ENCODE data around the gene UBE2K.
"Not testable (repeated sequence)": the region's sequence is repeated elsewhere in the genome, so short reads cannot be mapped to it uniquely, and the experiment has no call there.

Gene UBE2K

DNA sequence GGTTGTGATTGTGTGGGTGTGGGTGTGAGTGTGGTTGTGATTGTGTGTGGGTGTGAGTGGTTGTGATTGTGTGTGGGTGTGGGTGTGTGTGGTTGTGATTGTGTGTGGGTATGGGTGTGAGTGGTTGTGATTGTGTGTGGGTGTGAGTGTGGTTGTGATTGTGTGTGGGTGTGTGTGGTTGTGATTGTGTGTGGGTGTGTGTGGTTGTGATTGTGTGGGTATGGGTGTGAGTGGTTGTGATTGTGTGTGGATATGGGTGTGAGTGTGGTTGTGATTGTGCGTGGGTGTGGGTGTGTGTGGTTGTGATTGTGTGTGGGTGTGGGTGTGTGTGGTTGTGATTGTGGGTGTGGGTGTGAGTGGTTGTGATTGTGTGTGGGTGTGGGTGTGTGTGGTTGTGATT, 115.1 kb downstream of the UBE2K start:
- not testable (repeated sequence) for DNase-seq

DNA sequence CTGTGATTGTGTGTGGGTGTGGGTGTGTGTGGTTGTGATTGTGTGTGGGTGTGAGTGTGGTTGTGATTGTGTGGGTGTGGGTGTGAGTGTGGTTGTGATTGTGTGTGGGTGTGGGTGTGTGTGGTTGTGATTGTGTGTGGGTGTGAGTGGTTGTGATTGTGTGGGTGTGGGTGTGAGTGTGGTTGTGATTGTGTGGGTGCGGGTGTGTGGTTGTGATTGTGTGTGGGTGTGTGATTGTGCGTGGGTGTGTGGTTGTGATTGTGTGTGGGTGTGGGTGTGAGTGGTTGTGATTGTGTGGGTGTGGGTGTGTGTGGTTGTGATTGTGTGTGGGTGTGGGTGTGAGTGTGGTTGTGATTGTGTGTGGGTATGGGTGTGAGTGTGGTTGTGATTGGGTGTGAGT, 115.8 kb downstream of the UBE2K start:
- not testable (repeated sequence) for DNase-seq

DNA sequence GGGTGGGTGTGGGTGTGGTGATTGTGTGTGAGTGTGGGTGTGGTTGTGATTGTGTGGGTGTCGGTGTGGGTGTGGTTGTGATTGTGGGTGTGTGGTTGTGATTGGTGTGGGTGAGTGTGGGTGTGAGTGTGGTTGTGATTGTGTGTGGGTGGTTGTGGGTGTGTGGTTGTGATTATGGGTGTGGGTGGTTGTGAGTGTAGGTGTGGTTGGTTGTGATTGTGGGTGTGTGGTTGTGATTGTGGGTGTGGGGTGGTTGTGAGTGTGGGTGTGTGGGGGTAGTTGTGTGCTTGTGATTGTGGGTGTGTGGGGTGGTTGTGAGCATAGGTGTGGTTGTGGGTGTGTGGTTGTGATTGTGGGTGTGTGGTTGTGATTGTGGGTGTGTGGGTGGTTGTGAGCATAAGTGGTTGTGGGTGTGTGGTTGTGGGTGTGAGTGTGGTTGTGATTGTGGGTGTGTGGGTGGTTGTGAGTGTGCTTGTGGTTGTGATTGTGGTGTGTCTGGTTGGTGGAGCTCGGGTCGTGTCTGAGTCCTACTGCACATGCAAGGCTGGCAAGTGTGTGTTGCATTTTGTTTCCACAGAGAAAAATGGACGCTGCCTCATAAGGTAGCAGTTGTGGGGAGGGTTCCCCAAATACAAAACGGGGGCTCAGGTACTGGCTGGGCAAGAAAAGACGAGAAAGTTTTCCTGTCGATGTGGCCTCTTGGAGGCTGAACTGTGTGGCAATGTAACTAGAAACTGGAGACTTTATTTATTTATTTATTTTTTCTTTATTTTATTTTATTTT, 116.7 kb downstream of the UBE2K start:
- DNase-seq, result no peak

DNA sequence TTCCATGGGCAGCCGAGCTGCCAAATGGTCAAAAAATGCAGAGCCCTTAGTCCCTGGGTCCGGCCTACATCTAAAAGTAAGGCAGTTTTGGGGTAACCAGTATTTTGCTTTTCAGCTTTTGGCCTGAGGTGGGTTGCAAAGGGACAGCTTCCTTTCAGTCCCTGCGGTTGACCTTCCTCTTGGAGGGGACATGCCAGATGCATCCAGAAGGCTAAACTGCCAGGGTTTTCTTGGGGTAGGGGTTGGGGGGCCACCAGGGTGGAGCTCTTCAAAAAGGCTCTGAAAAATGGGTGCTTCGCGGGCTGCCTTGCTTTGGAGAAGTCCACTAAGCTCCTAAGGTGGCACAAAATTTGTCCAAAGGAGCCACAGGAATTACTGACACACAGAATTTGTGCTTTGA, 120.7 kb downstream of the UBE2K start:
- no peak for DNase-seq

DNA sequence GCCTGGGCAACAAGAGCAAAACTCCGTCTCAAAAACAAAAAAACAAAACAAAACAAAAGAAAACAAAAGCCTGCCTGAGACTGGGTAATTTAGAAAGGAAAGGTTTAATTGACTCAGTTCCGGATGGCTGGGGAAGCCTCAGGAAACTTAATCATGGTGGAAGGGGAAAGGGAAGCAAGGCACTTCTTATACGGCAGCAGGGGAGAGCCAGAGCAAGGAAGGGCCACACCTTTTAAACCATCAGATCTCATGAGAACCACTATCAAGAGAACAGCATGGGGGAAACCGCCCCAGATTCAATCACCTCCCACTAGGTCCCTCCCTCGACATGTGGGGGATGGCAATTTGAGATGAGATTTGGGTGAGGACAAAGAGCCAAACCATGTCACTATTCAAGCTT, 122.2 kb downstream of the UBE2K start:
- DNase-seq, result no peak

DNA sequence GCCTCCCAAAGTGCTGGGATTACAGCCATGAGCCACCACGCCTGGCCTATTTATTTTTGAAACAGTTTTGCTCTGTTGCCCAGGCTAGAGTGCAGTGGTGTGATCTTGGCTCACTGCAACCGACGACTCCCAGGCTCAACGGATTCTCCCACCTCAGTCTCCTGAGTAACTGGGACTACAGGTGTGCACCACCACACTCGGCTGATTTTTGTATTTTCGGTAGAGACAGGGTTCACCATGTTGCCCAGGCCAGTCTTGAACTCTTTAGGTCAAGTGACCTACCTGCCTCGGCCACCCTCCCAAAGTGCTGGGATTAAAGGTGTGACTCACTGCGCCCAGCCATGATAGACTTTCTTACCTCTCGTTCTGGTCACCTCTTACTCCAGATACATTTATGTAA, 124.0 kb downstream of the UBE2K start:
- DNase-seq, result no peak

DNA sequence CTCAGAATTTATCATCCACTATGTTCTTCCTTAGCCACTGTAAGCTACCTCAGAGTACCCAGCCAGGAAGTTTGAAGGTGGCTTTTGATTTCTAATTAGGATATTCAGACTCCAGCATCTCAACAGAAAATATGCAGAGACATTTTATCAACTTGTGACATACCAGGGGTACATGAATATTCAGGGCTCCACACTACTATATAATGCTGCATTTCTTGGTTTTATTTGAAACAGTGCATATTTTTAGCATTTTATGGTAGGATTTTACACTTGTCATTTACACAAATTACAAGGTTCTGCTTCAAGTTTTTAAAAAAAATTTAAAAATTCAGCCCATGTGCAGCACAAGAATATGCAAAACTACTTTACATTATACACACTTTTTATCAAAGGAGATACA, 124.7 kb downstream of the UBE2K start:
- no peak for DNase-seq

DNA sequence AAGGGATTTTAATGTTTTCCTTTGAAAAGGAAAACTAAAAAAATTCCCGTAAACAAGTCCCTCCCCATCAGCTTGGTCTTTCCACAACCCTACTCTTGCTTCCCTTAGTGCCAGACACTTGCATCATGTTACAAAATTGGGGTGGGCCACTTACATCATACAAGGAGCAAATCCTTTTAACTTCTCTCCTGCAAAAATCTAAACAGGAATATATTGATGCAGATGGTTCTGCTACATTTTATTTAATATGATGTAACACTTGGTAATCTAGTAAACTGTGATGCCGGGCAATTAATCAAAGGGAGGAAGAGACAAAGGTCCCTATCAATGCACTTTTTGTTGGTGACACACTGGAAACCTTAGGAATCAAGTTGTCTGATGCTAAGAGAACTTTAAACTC, 125.3 kb downstream of the UBE2K start:
- DNase-seq, result no peak

DNA sequence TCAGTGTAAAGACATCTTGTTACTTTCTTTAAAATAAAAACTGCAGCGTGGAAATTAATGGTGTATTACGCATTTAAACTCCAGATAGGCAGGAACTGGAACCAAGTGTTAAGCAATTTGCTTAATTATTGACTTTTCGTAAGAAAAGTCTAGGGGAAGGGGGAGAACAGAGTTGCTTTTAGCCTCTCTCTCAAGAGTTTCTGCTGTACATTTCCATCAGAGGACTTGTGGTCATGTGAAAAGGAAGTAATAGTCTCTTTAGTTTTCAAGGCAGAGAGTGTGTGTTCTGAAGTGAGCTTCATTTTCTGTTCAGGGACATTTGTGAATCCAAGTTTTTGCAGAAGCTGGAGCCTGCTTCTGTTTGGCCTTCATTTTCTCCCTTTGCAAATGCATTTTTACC, 127.2 kb downstream of the UBE2K start:
- DNase-seq, result no peak

DNA sequence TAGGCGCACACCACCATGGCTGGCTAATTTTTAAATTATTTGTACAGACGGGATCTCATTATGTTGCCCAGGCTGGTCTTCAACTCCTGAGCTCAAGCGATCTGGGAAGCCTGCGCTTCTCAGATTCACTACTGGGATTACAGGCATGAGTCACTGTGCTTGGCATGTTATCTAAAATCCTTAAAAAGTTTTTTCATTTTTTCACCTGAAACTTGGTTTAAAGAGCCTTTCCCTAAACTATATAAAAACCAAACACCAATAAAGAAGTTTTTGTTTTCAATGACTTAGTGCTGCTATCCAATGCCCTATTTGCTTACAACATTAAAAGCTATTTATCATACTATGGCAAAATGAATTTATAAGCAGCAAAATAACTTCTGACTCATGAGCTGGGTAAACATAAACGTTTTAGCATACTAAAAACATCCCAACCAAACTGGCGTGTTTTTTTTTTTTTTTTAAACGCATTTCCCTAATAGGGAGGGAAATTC, 127.8 kb downstream of the UBE2K start:
- DNase-seq, result no peak
